HepG2 (cell line): ENCODE results near the gene VPS13D. TPM values are rescaled to one million over a fixed set of nuclear protein-coding genes. Genes with fewer than 3 reads are reported as not detected.

Experiments used
- ELK4 ChIP-seq: sonication (generic); formaldehyde crosslinking; IDR thresholded peaks from 2 replicates; pipeline ENCODE4 v1.9.0; 2021; ENCODE audit warnings: missing genetic modification reagents, borderline replicate concordance
- NFRKB ChIP-seq: fragments of 450-650 bp; IDR thresholded peaks from 2 replicates; pipeline ENCODE4 v1.6.1; 2017
- SMARCE1 ChIP-seq: fragments of 450-650 bp; IDR thresholded peaks from 2 replicates; pipeline ENCODE4 v1.6.1; 2017; ENCODE audit warnings: borderline replicate concordance
- SRSF4 ChIP-seq: fragments of 200-400 bp; formaldehyde crosslinking; IDR thresholded peaks from one replicate; pipeline ENCODE4 v1.6.1; 2018; ENCODE audit warnings: mild to moderate bottlenecking, low read depth, low read length, moderate library complexity; ENCODE audit not compliant: poor library complexity, severe bottlenecking
- TEF ChIP-seq: sonication (generic); formaldehyde crosslinking; IDR thresholded peaks from 2 replicates; pipeline ENCODE4 v1.5.0; 2020; ENCODE audit warnings: missing genetic modification reagents
- ZBTB40 ChIP-seq, 2 experiments: fragments of 450-650 bp in 1 of 2; sonication (generic) in 1 of 2; formaldehyde crosslinking in 1 of 2; IDR thresholded peaks; 2 replicates each; pipeline versions ENCODE4 v1.6.1 to v1.8.0; 2016 to 2022; ENCODE audit warnings: antibody characterized with exemption in 1 of 2, mild to moderate bottlenecking in 1 of 2, missing genetic modification reagents in 1 of 2
- polyA plus RNA-seq, 8 experiments: library from polyadenylated mRNA; depleted of rRNA in 3 of 8; stranded (reverse) in 7 of 8; unstranded in 1 of 8; fragments of >200 nt; fragmentation: Illumina TruSeq in 4 of 8; extraction: Trizol in 4 of 8; gene quantifications; 2 replicates each; pipeline versions ENCODE4 v1.2.1 to v1.2.3, GENCODE V29; 2011 to 2016; ENCODE audit warnings: low read depth in 4 of 8, missing spikeins in 1 of 8, mixed read lengths in 1 of 8; ENCODE audit not compliant: insufficient read depth in 1 of 8
- total RNA-seq, 5 experiments: library from RNA; depleted of rRNA; stranded (reverse); fragments of >200 nt; fragmentation: Illumina TruSeq; extraction: Trizol; gene quantifications; 2 replicates each; pipeline ENCODE4 v1.2.3, GENCODE V29; 2016; ENCODE audit warnings: low read depth in 1 of 5

VPS13D gene
- total and polyA plus RNA-seq, 2 of the 13 experiments (the other 11 are each of a cell fraction or from before 2014, with no cell fraction given) = 8.6 to 13.9 TPM

GRCh38 chr1:12415038-12415466, 185.2 kb downstream of the VPS13D start (continued):
- TF ChIP-seq ZBTB40 (IDR thresholded peaks at IDR 0.05) = no peak
- TF ChIP-seq ZBTB40 (CRISPR knock-in tag; IDR thresholded peaks at IDR 0.05) = no peak
- TF ChIP-seq TEF = no peak
- TF ChIP-seq SMARCE1 = no peak
- TF ChIP-seq SRSF4 = no peak
- no peak for TF ChIP-seq ELK4 (CRISPR knock-in tag)
- no peak for TF ChIP-seq NFRKB
- TF ChIP-seq, all 625 proteins: peak for 0
